Neuronal stem cell (in vitro differentiated cells): Measurements from ENCODE around the gene CHRNG.

Source experiments
- DNase-seq: peaks from one replicate; pipeline ENCODE4 v3.0.0-alpha.2; 2013; ENCODE audit warnings: low spot score
- H2AFZ ChIP-seq: one replicate; pipeline ENCODE4 v1.6.1; 2013; ENCODE audit warnings: mild to moderate bottlenecking, low read length, inconsistent platforms
- H2AK5ac ChIP-seq: 2 replicates; pipeline ENCODE4 v1.6.1; 2013; ENCODE audit warnings: low read depth, mild to moderate bottlenecking, inconsistent platforms, low read length, moderate library complexity, mixed read lengths
- H2BK120ac ChIP-seq: 2 replicates; pipeline ENCODE4 v1.6.1; 2013; ENCODE audit warnings: low read depth, mild to moderate bottlenecking, inconsistent platforms, low read length, moderate library complexity, mixed read lengths
- H2BK12ac ChIP-seq: one replicate; pipeline ENCODE4 v1.6.1; 2013; ENCODE audit warnings: low read length, inconsistent platforms
- H2BK15ac ChIP-seq: 2 replicates; pipeline ENCODE4 v1.6.1; 2013; ENCODE audit warnings: mild to moderate bottlenecking, low read length, inconsistent platforms, mixed read lengths
- H2BK5ac ChIP-seq: one replicate; pipeline ENCODE4 v1.6.1; 2013; ENCODE audit warnings: inconsistent platforms, mild to moderate bottlenecking, low read length, moderate library complexity
- H3K14ac ChIP-seq: one replicate; pipeline ENCODE4 v1.6.1; 2013; ENCODE audit warnings: low read length, inconsistent platforms
- H3K18ac ChIP-seq: 2 replicates; pipeline ENCODE4 v1.6.1; 2013; ENCODE audit warnings: low read length, inconsistent platforms
- H3K23ac ChIP-seq: 2 replicates; pipeline ENCODE4 v1.6.1; 2013; ENCODE audit warnings: low read depth, mild to moderate bottlenecking, mixed read lengths, low read length, inconsistent platforms; ENCODE audit not compliant: poor library complexity
- H3K27ac ChIP-seq: replicated peaks from 3 replicates; pipeline ENCODE4 v1.5.1; 2013; ENCODE audit warnings: low read length, inconsistent platforms
- H3K27me3 ChIP-seq, 3 experiments: 2 replicates each; pipeline ENCODE4 v1.6.1; 2013; ENCODE audit warnings: low read length in 3 of 3, mild to moderate bottlenecking in 2 of 3, inconsistent platforms in 1 of 3, low read depth in 1 of 3, mixed read lengths in 1 of 3, moderate library complexity in 1 of 3; ENCODE audit not compliant: control insufficient read depth in 3 of 3, insufficient read depth in 3 of 3
- H3K36me3 ChIP-seq, 2 donors: replicated peaks in 1 of 2; 2 replicates each; pipeline ENCODE4 v1.6.1; 2013; ENCODE audit warnings: low read length in 2 of 2; ENCODE audit not compliant: control insufficient read depth in 2 of 2, insufficient read depth in 2 of 2
- H3K4ac ChIP-seq: 2 replicates; pipeline ENCODE4 v1.6.1; 2013; ENCODE audit warnings: inconsistent platforms, mild to moderate bottlenecking, low read length, moderate library complexity
- H3K4me1 ChIP-seq, 2 donors: 1 replicate in 1 of 2; 2 replicates in 1 of 2; pipeline ENCODE4 v1.6.1; 2013; ENCODE audit warnings: low read length in 2 of 2, low read depth in 1 of 2; ENCODE audit not compliant: control insufficient read depth in 2 of 2, insufficient read depth in 1 of 2
- H3K4me2 ChIP-seq: one replicate; pipeline ENCODE4 v1.6.1; 2013; ENCODE audit warnings: mild to moderate bottlenecking, low read length, inconsistent platforms; ENCODE audit not compliant: insufficient read depth, poor library complexity, severe bottlenecking
- H3K4me3 ChIP-seq, 2 donors: 2 replicates each; pipeline ENCODE4 v1.5.1; 2013; ENCODE audit warnings: low read length in 2 of 2, mild to moderate bottlenecking in 2 of 2, inconsistent platforms in 1 of 2, moderate library complexity in 1 of 2
- H3K79me1 ChIP-seq: one replicate; pipeline ENCODE4 v1.6.1; 2013; ENCODE audit warnings: low read depth, mild to moderate bottlenecking, inconsistent platforms, low read length, moderate library complexity
- H3K9ac ChIP-seq: one replicate; pipeline ENCODE4 v1.6.1; 2013; ENCODE audit warnings: mild to moderate bottlenecking, low read depth, low read length, inconsistent platforms; ENCODE audit not compliant: poor library complexity
- H3K9me3 ChIP-seq, 2 donors: replicated peaks in 1 of 2; 2 replicates each; pipeline versions ENCODE3 to v1.6.1; 2013; ENCODE audit warnings: low read length in 2 of 2, mild to moderate bottlenecking in 2 of 2, inconsistent platforms in 1 of 2, low read depth in 1 of 2, mixed read lengths in 1 of 2, moderate library complexity in 1 of 2; ENCODE audit not compliant: control insufficient read depth in 2 of 2, insufficient read depth in 1 of 2
- H4K8ac ChIP-seq: one replicate; pipeline ENCODE4 v1.6.1; 2013; ENCODE audit warnings: low read depth, mild to moderate bottlenecking, inconsistent platforms, low read length, moderate library complexity
- H4K91ac ChIP-seq: one replicate; pipeline ENCODE4 v1.6.1; 2013; ENCODE audit warnings: low read length, low read depth, mild to moderate bottlenecking, inconsistent platforms; ENCODE audit not compliant: poor library complexity
- WGBS, 2 donors: extraction: QIAGEN DNeasy Blood & Tissue Kit; methylation state at CpG; one replicate each; pipeline ENCODE4 v1.1.7; 2013; ENCODE audit warnings: missing lambda C conversion rate in 2 of 2, mixed read lengths in 1 of 2; ENCODE audit not compliant: insufficient read length in 2 of 2, insufficient replicate concordance in 1 of 2; ENCODE audit errors: extremely low coverage in 2 of 2; 5-methylcytosine and 5-hydroxymethylcytosine counted together

CHRNG gene

GRCh38 chr2:232503809-232504323 lies 35.6 kb upstream of the CHRNG start:
- Histone ChIP-seq H3K18ac (peak overlapping the region; percentile 90), H3K4ac (no peak overlapping the region), H2AFZ (peak overlapping the region; percentile 83), H2BK5ac (no peak overlapping the region), H3K14ac (no peak overlapping the region), H3K23ac (peak overlapping the region; percentile 67), H3K4me2 (peak overlapping the region; percentile 90), H2AK5ac (peak overlapping the region; percentile 33), H3K9ac (no peak overlapping the region), H3K27me3 (peaks cover 11 to 90% (median 28%) of the 10 kb centered on the region in 3 experiments), H2BK12ac (no peak overlapping the region), H3K4me3 (peak overlapping the region; percentile 37 to 78), H4K91ac (no peak overlapping the region), H2BK120ac (peak overlapping the region; percentile 56), H3K4me1 (peaks cover 21 to 22% of the 10 kb centered on the region in 2 donors), H3K27ac (no peak overlapping the region), H3K9me3 (peaks cover 0 to 3% of the 10 kb centered on the region in 2 donors), H2BK15ac (peak overlapping the region; percentile 79), H3K36me3 (no peaks in the 10 kb centered on the region), H4K8ac (no peak overlapping the region), H3K79me1 (no peaks in the 10 kb centered on the region)
- no CpG with 5 or more reads among the region's 16 CpGs for WGBS, 2 donors
- no peak for DNase-seq

GRCh38 chr2:232504438-232504837 lies 35.1 kb upstream of the CHRNG start:
- WGBS, 2 donors = no CpG with 5 or more reads among the region's 2 CpGs
- Histone ChIP-seq H3K4me3 (no peak overlapping the region), H2AK5ac (no peak overlapping the region)

GRCh38 chr2:232505856-232506255 lies 33.6 kb upstream of the CHRNG start:
- no peak overlapping the region for H4K8ac ChIP-seq
- peak overlapping the region; percentile 19 for H3K4me2 ChIP-seq
- peak overlapping the region; percentile 35 for H3K9ac ChIP-seq
- peak overlapping the region; percentile 42 for H2BK5ac ChIP-seq
- peaks cover 0 to 3% of the 10 kb centered on the region in 2 donors for H3K9me3 ChIP-seq
- no peaks in the 10 kb centered on the region for H3K79me1 ChIP-seq
- H2BK15ac ChIP-seq = peak overlapping the region; percentile 21
- no peak overlapping the region for H3K4ac ChIP-seq
- no peak overlapping the region for H2BK12ac ChIP-seq
- H2BK120ac ChIP-seq = no peak overlapping the region
- H3K23ac ChIP-seq = no peak overlapping the region
- no CpG with 5 or more reads among the region's 10 CpGs for WGBS, 2 donors
- H3K4me3 ChIP-seq = no peak overlapping the region
- H3K27me3 ChIP-seq = peaks cover 11 to 78% (median 28%) of the 10 kb centered on the region in 3 experiments
- H4K91ac ChIP-seq = no peak overlapping the region
- H2AK5ac ChIP-seq = peak overlapping the region; percentile 48
- peak overlapping the region; percentile 84 for H3K18ac ChIP-seq
- H3K4me1 ChIP-seq = peaks cover 21 to 22% of the 10 kb centered on the region in 2 donors
- DNase-seq = no peak
- H3K27ac ChIP-seq = no peak overlapping the region
- H3K14ac ChIP-seq = no peak overlapping the region
- peak overlapping the region; percentile 83 for H2AFZ ChIP-seq
- no peaks in the 10 kb centered on the region for H3K36me3 ChIP-seq

More at GRCh38 chr2:232504438-232504837, 35.1 kb upstream of the CHRNG start:
- no peak for DNase-seq
- H3K14ac ChIP-seq = no peak overlapping the region
- H2BK12ac ChIP-seq = no peak overlapping the region
- H2BK120ac ChIP-seq = peak overlapping the region; percentile 56
- H3K36me3 ChIP-seq = no peaks in the 10 kb centered on the region
- H3K9me3 ChIP-seq = peaks cover 0 to 3% of the 10 kb centered on the region in 2 donors
- peaks cover 11 to 91% (median 28%) of the 10 kb centered on the region in 3 experiments for H3K27me3 ChIP-seq
- H3K4me1 ChIP-seq = peaks cover 21 to 22% of the 10 kb centered on the region in 2 donors
- no peak overlapping the region for H2BK5ac ChIP-seq
- H3K79me1 ChIP-seq = no peaks in the 10 kb centered on the region
- H2BK15ac ChIP-seq = no peak overlapping the region
- no peak overlapping the region for H3K9ac ChIP-seq
- no peak overlapping the region for H3K4ac ChIP-seq
- no peak overlapping the region for H3K4me2 ChIP-seq
- no peak overlapping the region for H4K8ac ChIP-seq
- no peak overlapping the region for H3K23ac ChIP-seq
- H2AFZ ChIP-seq = no peak overlapping the region
- no peak overlapping the region for H4K91ac ChIP-seq
- H3K27ac ChIP-seq = no peak overlapping the region
- H3K18ac ChIP-seq = no peak overlapping the region

- Histone ChIP-seq H3K4me2 (no peak overlapping the region), H3K9ac (no peak overlapping the region), H3K27ac (no peak overlapping the region), H3K4ac (no peak overlapping the region), H3K9me3 (peaks cover 0 to 3% of the 10 kb centered on the region in 2 donors), H3K79me1 (no peaks in the 10 kb centered on the region), H3K4me1 (peaks cover 21% of the 10 kb centered on the region in 2 donors), H2BK12ac (no peak overlapping the region), H2BK120ac (peak overlapping the region; percentile 48), H2BK15ac (no peak overlapping the region), H3K14ac (peak overlapping the region; percentile 40), H4K8ac (peak overlapping the region; percentile 54), H3K36me3 (no peaks in the 10 kb centered on the region), H3K18ac (peak overlapping the region; percentile 69), H3K4me3 (no peak overlapping the region), H4K91ac (no peak overlapping the region), H3K27me3 (peaks cover 11 to 76% (median 28%) of the 10 kb centered on the region in 3 experiments), H2AK5ac (peak overlapping the region; percentile 85), H2AFZ (peak overlapping the region; percentile 83), H2BK5ac (peak overlapping the region; percentile 42), H3K23ac (no peak overlapping the region)
- no CpG with 5 or more reads among the region's 4 CpGs for WGBS, 2 donors
- DNase-seq = no peak
These were observed 32.8 kb upstream of the CHRNG start for GRCh38 chr2:232506709-232507108.
